ENCODE data around the gene CTU2.

CTU2 gene

DNA sequence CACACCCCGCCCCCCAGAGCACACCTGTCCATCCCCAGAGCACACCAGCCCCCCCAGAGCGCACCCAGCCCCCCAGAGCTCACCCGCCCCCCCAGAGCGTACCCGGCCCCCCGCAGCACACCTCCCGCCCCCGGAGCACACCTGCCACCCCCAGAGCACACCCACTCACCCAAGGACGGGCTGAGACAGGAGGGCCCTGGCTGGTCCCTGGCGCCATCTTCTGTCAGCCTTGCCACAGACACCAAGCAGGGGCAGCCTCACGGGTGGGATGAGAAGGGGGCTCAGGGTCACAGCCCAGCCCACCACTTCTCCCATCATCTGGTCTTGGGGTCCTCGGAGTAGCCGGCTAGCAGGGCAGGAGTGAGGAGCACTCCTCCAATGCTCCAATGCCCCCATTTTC is 46.9 kb downstream of the CTU2 start:
- DNase-seq (ENCODE audit: low read depth, low spot score): no peak
- no peak overlapping the region for H3K4me3 ChIP-seq (ENCODE audit: low read length)

DNA sequence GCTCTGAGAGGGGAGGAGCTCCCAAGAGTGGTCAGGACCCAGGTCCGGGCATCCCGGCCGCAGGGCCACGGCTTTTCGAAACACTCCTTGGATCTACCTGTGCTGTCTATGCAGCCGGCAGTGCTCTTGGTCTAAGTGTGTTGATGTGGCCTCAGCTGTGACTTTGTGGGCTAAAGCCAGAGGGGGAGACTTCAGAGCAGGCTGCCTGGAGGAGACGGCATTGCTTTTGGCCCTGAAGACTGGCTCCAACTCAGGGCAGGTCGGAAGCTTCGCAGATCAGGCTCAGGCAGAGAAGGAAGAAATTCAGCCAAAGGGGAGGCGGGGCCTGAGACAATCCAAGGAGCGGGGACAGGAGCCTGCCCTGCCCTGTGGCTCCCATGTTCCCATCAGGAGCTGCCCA is 47.3 kb downstream of the CTU2 start:
- no peak for DNase-seq (ENCODE audit: low read depth, low spot score)
- H3K4me3 ChIP-seq (ENCODE audit: low read length): no peak overlapping the region

DNA sequence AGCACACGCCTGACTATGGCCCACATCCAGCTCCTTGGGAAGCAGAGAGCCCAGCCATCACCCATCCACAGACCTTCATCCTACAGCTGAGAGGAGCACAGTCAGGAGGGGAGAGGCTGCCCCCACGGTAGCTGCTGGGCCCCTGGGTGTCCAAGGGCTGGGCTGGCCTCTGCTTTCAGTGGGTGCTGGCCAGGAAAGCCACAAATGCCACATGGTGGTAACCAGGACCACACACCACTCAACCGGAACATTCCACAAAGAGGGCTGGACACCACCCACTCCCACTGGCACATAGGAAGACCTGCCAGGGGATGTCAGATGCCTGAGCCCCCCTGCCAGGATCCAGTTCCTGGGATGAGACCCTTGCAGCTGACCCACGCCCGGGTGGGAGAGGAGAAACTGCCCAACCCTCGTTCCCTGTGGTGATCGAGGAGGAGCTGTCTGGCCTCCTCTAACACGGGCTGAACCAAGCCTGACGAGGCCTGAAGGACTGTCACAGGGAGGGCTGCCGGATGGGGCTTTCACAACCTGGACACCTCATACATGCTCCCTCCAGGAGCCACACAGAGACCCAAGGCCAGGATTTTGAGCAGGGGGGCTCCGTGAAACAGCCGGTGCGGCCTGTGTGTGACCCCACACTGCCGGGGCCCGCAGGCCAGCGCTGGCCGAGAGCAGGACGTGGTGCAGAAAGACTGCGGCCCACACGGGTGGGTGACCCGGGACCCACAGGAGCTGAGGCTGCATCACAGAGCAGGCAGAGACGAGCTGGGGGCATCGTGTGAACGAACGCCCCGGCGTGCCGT is 48.0 kb downstream of the CTU2 start:
- DNase-seq (ENCODE audit: low read depth, low spot score): no peak
- H3K4me3 ChIP-seq (ENCODE audit: low read length): no peak overlapping the region

DNA sequence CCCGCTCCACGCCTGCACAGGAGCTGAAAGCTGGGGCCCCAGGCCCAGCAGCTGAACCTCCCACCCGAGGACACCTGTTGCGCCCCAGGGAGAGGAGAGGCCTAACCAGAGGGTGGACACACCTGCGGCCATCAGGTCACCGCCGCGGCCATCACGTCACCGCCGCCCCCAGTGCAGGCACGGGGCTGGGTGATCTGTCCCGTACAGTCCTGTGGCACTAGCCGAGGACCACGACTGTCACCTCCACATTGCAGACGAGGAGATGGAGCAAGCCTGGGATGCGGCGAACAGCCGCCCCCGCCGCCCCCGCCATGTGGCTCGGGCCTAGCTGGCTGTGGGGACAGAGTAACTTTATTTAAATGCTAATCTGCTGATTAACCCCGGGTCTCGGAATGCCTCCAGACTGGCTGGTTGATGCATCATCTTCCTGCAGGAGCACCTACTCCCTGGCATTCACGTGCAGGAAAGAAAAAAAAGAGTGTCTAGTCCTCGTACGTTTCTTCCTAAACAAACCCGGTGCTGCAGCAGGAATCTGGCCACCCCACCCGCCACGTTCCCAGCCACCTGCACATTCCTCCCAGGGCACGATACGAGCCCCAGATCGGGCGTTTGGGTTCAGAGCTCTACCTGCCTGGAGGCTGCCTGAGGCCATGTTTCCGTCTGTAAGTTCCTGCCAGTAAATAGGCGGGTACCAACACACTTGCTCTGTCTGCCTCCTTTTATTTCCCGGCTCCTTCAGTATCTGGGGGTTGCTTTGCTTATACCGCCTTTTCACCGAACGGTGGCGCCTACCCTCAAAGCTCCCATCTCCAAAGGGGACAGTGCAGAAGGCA is 48.8 kb downstream of the CTU2 start:
- H3K4me3 ChIP-seq (ENCODE audit: low read length): no peak overlapping the region
- no peak for DNase-seq (ENCODE audit: low read depth, low spot score)

DNA sequence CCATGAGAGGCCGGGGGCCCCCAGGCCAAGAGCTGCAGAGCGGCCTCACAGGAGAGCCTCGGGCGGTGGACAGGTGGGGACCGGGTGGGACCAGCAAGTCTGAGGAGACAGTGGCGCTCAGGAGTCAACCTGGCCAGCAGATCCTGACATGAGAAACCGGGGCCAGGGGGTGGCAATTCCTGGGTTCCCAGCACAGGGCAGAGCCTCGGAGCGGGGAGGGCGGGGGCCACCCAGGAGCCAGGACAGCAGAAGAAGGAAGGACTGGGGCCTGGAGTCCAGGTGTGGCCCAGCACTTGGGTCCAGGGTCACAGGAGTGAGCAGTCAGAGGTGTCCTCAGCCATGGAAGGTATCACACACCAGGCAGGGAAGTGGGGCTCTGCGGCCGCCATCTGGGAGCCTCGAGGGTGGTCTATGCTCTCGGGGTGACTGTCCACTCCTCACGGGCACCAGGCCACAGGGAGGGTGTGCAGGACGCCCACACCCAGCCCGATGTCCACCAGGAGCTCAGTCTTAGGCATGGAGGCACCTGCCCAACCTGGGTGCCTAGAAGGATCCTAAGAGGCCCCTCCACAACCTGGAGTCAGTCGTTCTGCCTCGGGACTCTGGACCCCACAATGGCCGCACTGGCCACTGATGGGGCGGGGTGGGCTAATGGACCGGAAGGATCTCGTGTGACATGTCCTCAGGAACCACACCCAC is 49.6 kb downstream of the CTU2 start:
- no peak overlapping the region for H3K4me3 ChIP-seq (ENCODE audit: low read length)

DNA sequence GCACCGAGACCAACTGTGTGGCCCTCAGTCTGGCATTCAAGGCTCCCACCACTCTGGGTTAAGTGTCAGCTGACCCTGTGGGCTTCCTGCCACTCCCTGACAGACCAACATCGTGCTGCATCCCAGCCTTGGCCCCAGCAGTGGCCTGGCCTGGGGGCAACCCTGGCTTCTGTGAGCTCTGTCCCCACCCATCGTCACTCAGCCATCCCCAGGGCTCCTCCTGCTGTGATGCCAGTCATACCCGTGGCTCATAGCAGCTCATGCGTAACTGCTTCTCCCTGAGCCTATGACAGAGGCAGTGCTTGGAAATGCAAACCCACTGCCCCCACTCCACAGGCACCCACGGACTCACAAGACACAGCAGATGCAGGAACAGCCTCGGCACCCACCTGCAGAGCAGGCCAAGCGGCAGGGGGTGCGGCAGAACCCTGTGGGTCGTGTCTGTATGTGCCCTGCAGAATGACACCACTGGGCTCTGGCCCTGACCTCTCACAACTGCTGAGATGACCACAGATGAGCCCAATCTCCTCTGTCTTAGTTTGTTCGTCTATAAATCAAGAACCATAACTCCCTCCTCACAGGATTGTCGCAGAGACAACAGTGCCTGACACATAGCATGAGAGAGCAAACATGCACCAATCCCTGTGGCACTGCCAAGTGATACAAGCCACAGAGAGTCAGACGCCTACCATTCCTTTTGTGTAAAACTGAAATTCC is 52.1 kb downstream of the CTU2 start:
- H3K4me3 ChIP-seq (ENCODE audit: low read length): no peak overlapping the region

More for the DNA sequence above, 49.6 kb downstream of the CTU2 start:
- DNase-seq (ENCODE audit: low read depth, low spot score): no peak

DNA sequence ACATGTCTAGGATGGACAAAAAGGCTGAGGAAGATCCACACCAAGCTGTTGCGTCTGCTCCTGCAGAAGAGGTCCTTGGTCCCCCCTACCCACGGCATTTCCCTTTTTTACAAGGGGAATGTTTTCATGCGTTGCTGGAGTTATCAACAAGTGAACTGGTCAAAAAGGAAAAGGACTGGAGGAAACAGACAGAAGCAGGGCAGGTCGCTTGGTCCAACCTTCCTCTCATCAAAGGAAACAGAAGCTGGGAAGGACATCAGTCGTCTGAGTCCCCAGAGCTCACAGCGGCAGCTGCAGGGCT is 52.6 kb downstream of the CTU2 start:
- no peak for DNase-seq (ENCODE audit: low read depth, low spot score)
- H3K4me3 ChIP-seq (ENCODE audit: low read length): no peak overlapping the region

More for the DNA sequence above, 52.1 kb downstream of the CTU2 start:
- no peak for DNase-seq (ENCODE audit: low read depth, low spot score)

DNA sequence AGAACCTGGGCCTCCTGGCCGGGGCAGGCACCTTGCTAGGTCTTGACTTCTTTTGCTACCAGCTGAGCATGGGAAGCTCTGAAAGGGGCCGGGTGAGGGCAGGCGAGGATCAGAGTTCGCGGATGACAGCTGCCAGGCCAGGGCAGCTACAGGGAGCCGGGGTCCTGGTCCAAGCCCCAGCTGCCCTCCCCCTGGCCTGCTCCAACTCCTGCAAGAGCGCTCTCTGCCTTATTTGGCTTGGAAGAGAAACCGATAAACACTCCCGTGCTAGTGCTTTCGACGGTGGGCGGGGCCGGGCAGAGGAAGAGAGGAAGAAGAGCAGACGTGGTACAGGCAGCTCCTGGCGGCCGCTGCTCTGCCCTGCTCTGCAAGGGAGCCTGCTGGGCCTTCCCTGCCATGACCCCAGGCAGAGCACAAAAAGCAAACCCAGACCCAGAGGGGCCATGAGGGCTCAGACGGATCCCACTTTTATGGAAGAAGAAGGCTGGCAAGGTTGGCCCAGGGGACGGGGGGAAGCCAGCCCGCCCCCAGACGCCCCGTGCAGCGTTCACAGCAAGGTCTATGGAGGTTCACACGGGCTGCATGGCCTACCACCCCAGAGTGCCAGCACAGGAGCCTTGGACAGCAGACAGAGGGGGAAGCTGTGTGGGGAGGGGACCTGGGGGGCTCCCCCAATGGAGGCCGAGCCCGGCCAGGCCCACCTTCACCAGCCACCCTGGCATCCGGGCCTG is 53.1 kb downstream of the CTU2 start:
- no peak for DNase-seq (ENCODE audit: low read depth, low spot score)
- no peak overlapping the region for H3K4me3 ChIP-seq (ENCODE audit: low read length)

DNA sequence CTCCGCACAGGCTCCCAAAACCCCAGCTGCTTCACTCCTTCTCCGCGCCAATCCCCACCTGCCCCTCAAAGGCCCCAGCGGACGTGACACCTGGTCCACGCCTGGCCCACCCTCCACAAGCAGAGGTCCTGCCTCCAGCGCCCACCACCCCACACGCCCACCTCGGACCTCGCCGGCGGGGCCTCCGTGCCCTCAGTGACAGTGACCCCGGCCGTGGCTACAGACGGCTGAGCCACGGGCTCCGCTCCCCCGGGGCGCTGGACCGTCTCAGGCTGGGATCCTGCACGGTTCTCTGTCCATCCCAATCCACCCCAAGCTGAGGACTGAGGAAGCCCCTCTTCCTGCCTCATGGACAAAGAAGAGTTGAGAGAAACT is 53.7 kb downstream of the CTU2 start:
- no peak for DNase-seq (ENCODE audit: low read depth, low spot score)
- no peak overlapping the region for H3K4me3 ChIP-seq (ENCODE audit: low read length)

DNA sequence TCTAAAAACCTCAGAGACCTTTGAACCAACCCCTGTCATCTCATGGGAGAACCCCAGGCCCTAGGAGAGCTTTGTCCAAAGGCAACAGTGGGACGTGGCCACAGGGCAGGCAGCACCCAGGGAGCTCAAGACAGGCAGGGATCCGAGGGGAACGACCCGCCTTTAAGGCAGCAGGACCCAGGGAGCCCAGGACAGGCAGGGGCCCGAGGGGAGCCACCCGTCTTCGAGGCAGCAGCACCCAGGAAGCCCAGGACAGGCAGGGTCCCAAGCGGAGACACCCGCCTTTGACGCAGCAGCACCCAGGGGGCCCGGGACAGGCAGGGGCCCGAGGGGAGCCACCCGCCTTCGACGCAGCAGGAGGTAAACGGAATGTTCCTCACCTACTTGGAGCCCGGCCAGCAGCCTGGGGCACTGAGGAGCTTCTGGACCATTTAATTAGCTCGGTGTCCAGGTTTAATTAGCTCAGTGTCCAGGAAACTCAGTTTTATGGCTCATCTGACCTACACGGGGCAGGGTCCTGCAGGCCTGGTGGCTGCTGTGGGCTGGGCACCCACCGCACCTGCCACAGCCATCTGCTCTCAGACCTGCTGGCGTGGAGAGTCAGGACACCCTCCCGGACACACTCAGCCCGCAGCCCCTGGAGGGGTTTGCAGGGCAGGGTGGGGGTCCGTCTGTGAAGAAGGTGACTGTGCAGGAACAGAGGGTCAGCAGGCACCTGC is 54.3 kb downstream of the CTU2 start:
- DNase-seq (ENCODE audit: low read depth, low spot score): no peak
- no peak overlapping the region for H3K4me3 ChIP-seq (ENCODE audit: low read length)

DNA sequence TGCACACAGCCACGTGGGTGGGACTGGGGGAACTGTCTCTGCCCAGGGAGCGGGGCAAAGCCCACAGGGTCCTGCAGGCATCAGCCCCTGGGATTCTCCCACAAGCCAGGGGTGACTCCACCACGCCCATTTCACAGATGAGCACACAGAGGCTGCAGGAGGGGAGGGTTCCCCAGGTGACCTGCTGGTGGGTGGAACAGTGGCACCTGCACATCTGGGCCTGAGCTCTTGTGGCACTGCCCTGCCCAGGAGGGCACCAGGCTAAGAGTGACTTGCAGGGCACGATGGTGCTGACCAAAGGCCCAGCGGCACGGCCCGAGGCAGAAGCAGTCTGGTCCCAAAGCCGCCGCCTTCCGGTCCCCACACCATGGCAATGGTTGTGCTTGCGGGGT is 54.8 kb downstream of the CTU2 start:
- no peak for DNase-seq (ENCODE audit: low read depth, low spot score)
- H3K4me3 ChIP-seq (ENCODE audit: low read length): no peak overlapping the region

DNA sequence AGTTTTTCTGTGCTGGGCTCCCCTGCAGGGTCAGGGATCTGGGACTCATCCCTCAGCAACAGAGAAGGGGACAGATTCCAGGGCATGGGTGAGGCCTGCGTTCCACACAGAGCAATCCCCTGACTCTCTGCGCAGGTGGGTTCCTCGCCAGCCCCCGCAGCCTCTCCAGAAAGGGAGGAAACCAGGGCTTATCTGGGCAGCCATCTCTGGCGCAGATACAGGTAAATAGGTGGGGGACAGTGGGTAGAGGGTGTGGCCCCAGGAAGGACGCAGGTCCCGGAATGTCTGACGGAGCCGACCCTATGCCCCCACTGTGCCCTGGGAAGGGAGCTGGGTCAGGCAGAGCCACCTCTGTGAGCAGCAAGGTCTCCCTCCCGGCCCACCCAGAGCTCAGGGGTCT is 55.5 kb downstream of the CTU2 start:
- no peak overlapping the region for H3K4me3 ChIP-seq (ENCODE audit: low read length)
- no peak for DNase-seq (ENCODE audit: low read depth, low spot score)

DNA sequence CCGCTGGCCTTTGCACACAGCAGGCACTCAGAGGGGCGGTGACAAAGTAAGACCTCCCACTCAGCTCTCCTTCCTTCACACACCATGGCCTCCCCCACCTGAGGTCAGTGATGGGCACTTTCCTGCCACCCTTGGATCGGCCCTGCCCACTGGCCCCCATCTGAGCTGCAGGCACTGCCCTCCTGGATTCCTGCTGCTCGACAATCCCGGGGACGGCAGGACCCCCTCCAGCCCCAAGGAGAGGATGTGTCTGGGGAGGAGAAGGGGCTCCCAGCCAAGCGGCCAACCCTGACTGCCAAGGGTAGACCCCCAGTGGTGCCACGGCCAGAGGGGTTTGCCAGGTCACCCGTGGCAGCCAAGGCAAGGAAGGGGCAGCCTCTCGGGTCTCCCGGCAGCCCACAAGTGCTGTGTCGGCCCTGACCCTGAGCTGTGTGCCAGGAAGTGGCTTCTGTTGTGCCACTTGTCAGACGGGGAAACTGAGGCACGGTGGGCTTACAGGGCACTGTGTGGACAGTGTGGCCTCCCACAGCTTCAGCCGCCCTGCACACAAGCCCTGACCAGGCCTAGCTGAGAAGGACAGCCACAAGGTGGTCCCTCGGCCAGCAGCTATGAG is 56.1 kb downstream of the CTU2 start:
- no peak overlapping the region for H3K4me3 ChIP-seq (ENCODE audit: low read length)
- DNase-seq (ENCODE audit: low read depth, low spot score): no peak

DNA sequence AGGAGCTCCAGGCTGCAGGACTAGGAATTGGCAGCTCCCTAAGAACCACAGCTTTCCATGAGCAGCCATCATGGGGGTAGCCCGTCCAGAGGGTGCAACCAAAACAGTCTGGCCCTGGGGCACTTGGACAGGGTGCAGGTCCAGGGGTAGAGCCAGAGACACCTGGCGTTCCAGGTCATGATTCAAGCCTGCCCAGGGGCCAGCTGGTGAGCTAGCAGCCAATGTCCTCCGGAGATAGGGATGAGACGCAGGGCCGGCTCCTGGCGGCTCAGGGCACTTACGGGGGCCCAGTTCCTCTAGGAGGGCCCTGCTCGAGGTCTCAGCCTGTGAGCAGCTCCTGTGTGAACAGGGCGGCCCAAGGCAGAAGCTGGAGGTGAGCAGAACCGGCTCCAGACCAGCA is 56.6 kb downstream of the CTU2 start:
- no peak overlapping the region for H3K4me3 ChIP-seq (ENCODE audit: low read length)
- DNase-seq (ENCODE audit: low read depth, low spot score): no peak

DNA sequence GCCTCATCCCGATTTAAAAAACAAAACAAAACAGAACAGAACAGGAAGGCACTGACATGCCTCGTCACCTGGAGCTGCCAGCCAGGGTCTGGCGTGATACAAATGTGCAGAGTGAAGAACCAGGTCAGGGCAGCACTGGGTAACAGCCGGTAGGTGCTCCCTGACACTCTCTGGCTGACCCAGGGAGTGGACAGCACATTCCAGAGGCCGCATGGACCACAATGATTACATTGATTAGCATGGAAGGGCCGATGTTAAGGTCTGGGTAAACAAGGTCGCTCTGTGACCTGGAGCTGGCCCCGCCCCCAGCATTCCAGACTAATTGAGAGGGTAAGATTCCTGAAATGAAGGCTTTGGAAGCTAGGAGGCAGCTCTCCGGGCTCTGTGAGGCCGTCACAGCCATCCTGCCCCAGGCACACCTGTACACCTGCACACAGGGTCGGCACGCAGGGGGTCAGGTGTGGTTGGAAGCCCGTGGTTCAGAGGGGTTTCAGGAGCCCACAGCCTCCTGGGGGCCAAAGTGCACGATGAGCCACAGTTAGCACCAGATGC is 57.3 kb downstream of the CTU2 start:
- no peak for DNase-seq (ENCODE audit: low read depth, low spot score)

DNA sequence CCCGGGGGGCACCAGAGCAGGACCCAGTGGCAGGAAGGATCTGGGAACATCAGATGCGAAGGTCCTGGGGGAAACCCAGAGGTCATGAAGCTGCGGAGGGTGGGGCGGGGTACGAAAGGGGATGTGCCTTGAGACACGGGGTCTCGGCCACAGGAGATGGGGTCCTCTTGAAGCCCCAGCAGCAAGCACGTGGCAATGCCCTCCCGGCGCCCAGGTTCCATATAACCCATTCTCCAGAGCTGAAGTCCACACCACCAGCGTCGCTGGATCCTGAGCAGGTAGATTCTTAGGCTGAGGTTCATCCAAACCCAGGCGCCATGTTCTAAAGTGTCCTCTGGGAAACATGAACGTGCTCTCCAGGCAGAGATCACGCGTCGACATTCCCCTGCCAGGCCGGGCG is 57.8 kb downstream of the CTU2 start:
- no peak for DNase-seq (ENCODE audit: low read depth, low spot score)
- H3K4me3 ChIP-seq (ENCODE audit: low read length): no peak overlapping the region

More for the DNA sequence above, 57.3 kb downstream of the CTU2 start:
- no peak overlapping the region for H3K4me3 ChIP-seq (ENCODE audit: low read length)

DNA sequence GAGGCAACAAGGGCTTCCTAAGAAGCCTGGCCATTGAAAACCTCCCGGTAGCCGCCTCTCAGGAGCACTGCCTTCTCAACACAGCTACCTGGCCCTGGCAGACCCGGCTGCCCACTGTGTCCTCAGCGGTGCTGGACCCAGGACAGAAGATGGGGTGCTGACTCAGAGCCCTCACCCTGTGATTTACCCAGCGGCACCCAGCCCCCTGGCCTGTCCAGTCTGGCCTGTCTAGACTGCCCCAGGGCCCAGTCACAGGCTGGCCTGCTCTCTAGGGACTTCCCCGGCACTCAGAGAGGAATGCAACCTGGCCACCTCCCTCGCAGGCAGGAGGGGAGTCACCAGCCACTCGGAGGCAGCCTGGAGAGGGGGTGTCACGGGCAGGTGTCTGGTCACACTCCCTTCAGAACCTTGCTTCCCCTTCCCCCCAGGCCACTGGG is 58.6 kb downstream of the CTU2 start:
- H3K4me3 ChIP-seq (ENCODE audit: low read length): no peak overlapping the region
- DNase-seq (ENCODE audit: low read depth, low spot score): no peak
